Stimulated activated CD8-positive, alpha-beta memory T cell treated with anti-CD3 and anti-CD28 coated beads, Interleukin-4, amount 100 ng/mL, for 24 hours (primary cell): Measurements from ENCODE around the gene POF1B.
"Not testable (repeated sequence)": the region's sequence is repeated elsewhere in the genome, so short reads cannot be mapped to it uniquely, and the experiment has no call there.

ENCODE experiments used
- DNase-seq: peaks from one replicate; pipeline ENCODE4 v3.0.0-alpha.2; 2020; ENCODE audit warnings: low read depth

POF1B gene

DNA sequence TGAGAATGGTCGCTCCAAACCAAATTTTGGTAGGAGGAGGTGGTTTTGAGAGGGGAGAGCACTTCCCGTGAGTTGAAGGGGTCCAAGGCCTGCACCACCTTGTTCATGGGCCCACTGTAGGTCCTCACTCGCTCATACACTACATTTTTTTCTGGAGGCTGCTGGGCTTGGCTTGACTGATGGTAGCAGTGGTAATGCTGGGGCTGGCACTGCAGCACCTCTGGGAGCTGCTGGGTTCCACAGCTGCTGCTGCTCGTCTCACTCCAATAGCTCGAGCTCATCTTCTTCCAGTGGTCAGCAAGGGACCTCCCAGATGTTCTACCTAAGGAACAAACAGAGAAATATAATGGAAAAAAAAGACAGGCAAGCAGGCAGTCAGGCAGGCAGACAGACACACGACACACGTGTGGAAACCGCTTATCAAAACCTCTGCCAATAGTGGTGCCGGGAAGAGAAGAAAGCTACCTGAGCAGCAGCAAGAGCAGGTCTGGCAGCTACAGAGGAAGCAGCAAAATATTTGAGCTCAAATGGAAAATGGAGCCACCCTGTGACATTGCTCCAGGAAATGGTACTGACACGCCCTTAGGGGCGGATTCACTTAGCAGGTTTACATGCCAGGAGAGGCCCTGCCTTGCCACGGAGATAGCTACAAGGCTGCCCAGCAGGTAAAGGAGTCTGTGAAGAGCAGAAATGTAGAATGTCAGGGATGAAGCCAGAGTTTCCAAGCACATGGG lies at the start of gene POF1B:
Gene POF1B (minus strand): TSS at position 492 of the 734 bp plus-strand sequence. CDS start 211 bp downstream, at position 281.
- DNase-seq, result no peak

- DNase-seq, result no peak
Measured at GRCh38 chrX:85429066-85429465, 49.6 kb upstream of the POF1B start.

DNA sequence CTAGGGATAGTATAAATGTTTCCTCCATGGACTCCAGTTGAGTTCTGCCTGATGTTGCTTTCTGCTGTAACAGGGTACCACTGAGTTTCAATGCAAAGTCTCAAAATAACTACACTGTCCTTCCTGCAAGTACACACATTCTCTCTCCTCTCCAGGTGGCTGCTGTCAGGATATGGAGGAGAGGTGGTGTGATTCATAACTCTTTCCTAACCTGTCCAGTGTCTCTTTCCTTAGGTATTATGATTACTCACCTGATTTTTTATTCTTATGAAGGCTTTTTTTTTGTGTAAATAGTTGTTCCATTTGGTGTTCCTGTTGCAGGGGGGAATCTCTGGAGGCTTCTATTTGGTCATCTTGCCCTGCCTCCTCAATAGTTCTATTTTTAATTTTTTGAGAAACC lies 39.8 kb upstream of the POF1B start:
- DNase-seq, result no peak

DNA sequence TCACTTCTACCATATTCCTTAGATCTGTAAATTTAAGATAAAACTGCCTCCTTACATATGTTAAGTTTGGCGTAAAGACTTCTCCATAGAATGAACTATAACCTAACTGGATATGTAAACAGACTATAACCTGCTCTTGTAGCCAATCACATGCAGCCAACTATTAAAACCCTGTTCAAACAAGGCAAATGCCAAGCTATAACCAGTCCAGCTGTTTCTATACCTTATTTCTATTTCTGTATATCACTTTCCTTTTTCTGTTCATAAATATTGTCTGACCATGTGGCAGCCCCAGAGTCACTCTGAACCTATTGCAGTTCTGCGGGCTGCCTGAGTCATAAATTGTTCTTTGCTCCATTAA lies 12.4 kb upstream of the POF1B start:
- DNase-seq, result no peak

DNA sequence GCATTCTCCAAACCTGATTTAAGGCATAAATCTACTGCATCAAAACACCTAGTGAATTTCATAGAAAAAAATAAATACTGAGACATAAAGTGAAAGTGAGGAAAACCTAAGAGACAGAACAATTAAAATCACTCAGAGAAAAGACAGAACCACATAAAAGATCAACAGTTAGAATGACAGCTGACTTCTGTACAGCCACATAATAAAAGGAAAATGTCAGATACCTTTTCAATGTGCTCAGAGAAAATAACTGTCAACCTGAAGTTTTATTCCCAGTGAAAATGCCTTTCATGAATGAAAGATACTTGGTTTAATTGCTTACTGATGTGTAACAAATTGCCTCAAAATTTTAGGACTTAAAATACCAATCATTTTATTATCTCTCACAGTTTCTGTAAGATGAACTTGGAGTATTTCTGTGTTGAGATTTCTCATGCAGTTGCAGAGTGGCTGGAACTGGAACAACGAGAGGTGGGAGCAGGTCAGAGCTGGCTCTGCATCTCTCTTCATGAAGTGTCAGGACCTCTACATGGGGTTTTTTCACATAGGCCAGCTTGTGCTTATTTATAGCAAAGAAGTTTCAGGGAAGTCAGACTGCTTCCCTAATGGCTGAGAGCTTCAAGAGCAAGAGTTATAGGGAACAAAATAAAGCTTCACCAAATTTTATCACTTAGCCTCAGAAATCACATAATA lies 11.9 kb upstream of the POF1B start:
- DNase-seq, result no peak

GRCh38 chrX:85381602-85382001 lies 2.1 kb upstream of the POF1B start:
- DNase-seq, result no peak

- no peak for DNase-seq
Measured at GRCh38 chrX:85378461-85378860, 1.0 kb downstream of the POF1B start.

DNA sequence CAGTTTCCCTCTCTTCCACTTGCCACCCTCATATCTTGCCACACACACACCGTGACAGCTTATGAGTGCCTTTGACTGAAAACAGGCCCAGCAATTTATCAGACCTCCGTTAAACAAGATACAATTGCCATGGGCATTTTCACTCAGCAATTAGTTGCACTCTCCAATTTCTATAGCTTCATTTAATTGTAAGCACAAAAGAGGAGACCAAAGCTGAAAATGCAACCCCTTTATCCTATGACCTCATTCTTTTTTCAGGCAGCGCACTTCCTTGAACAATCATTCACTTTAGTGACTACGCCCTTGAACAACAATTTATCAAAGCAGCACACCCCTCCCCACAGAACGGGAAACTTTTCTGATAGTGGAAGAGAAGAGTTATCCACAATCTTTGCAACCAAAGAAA lies 4.1 kb downstream of the POF1B start:
- DNase-seq, result no peak

- DNase-seq, result no peak
Measured at GRCh38 chrX:85365370-85365995, 14.0 kb downstream of the POF1B start.

GRCh38 chrX:85359051-85359450 lies 20.4 kb downstream of the POF1B start:
- no peak for DNase-seq

- DNase-seq, result no peak
Measured at GRCh38 chrX:85345523-85345922, 33.9 kb downstream of the POF1B start.

DNA sequence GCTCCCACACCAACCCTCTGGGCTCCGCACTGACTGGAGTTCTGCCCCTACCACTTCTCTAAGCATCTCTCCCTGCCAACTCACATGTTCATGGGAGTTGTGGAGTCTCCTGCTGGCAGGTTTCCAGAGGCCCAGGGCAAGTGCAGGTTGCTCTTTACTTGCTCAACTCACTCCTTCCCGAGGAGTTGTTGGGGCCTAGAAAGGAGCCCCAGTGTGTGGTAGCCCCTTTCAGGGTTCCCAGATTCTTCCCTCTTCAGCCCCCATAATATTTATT lies 52.5 kb downstream of the POF1B start:
- no peak for DNase-seq

DNA sequence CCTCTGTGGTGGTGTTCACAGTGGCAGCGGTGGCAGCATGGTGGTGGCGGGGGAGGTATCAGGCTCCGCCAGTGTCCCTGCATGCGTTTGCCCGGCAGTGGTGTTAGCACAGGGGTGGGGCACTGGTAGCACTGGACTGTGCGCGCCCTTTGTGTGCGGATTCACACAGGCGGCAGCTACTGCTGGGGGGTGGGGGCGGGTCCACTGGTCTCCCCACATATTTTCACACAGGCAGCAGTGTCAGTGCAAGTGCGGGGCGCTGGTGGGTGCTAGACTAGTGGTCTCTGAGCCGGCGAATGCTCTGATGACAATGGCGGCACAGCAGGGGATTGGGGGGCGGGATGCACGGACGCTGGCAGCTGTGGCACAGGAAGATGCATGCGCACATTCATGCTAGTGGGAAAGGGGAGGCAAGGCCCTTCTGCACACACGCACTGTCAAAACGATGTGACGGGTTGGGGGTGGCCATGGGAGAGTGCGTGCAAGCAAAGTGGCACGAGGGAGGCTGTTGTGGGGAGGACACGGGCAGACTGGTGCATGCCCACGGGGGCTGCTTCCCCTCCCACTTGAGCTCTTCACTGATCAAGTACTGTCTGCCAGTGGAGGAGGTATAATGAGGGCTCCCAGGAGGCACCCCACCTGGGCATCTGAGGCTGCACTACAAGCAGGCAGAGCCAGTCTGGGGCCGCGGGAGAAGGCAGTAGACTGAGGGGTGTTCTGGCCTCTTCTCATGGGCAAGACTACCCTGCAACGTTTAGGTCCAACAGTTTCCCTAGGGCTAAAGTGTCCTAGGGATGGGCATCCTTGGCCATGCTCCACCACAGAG lies 53.0 kb downstream of the POF1B start:
- no peak for DNase-seq

DNA sequence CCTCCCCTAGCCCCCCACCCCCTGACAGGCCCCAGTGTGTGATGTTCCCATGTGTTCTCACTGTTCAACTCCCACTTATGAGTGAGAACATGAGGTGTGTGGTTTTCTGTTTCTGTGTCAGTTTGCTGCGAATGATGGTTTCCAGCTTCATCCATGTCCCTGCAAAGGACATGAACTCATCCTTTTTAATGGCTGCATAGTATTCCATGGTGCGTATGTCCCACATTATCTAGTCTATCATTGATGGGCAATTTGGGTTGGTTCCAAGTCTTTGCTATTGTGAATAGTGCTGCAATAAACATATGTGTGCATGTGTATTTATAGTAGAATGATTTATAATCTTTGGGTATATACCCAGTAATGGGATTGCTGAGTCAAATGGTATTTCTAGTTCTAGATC lies 68.1 kb downstream of the POF1B start:
- DNase-seq, result not testable (repeated sequence)

DNA sequence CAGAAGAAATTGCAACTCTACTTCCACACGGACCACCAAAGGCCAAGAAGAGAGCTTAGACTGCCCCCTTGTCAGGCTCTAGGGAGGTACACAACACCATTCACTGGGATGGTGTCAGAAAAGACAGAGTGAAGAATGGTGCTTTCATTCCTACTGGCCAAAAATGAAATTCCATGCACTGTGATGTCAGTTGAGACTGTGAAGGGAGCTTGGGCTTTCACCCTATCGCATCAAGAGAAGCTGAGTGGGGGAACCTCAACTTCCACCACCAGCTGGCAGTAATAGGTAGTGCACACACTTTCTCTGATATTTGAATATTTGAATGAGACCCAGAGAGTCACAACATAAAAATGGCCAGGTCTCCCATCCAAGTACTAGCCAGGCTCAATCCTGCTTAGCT lies 69.7 kb downstream of the POF1B start:
- no peak for DNase-seq

- no peak for DNase-seq
Measured at GRCh38 chrX:85303544-85303943, 75.9 kb downstream of the POF1B start.

GRCh38 chrX:85288992-85289723 lies 90.3 kb downstream of the POF1B start:
- DNase-seq, result no peak

GRCh38 chrX:85285286-85285685 lies 94.2 kb downstream of the POF1B start:
- not testable (repeated sequence) for DNase-seq

DNA sequence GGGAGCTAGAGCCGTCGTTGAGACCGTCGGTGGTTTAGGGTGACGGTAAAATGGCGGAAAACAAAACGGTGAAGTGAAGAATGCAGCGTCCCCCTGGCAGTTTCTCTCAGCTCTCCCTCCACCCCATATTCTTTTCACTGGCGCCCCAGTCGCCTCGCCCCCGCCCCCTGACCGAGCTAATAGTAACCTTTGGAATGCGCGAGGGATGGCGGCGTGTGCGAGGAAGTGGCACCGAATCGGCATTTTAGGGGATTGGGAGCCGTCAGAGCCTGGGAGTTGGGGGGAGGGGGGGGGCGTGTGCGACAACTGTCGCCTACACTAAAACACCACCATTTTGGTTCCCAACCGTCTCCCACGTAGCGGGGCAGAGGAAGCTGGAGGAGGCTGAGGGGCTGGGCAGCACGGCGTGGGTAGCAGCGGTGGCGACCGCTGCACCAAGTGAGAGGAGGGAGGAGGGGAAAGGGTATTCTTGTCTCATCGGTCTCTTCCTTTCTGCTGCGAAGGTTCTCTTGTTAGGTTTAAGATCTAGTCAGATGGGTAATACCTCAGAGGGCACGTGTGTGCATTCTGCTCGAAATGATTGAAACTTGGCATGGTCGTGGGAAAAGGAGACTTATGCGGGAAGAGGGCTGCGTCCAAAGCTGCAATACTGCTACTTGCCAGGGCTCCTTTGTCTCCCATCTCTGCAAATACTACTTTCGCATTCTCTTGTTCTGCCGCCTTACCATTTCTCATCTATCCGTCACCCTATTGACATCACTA lies 134.8 kb downstream of the POF1B start:
- DNase-seq, result no peak

GRCh38 chrX:85243761-85244449 lies 135.6 kb downstream of the POF1B start, which contains the start of the genes SATL1 and ZNF711:
TSS of gene SATL1 (minus strand) at chrX:85243779. CDS start at chrX:85108968, 134,811 bp downstream.
TSS of gene ZNF711 (plus strand) at chrX:85243991. CDS start at chrX:85247573, 3,582 bp downstream.
- no peak for DNase-seq
